Stomach smooth muscle (tissue), 2 donors: ENCODE data around the gene STIMATE.

Experiments used
- H3K27ac ChIP-seq: one replicate; pipeline ENCODE4 v1.7.0; 2013; ENCODE audit warnings: mild to moderate bottlenecking, low read length, inconsistent platforms
- H3K27me3 ChIP-seq, 2 donors: one replicate each; pipeline ENCODE4 v1.7.0; 2013; ENCODE audit warnings: low read length in 2 of 2; ENCODE audit not compliant: insufficient read depth in 2 of 2, control insufficient read depth in 1 of 2
- H3K36me3 ChIP-seq, 2 donors: one replicate each; pipeline ENCODE4 v1.7.0; 2013; ENCODE audit warnings: low read length in 2 of 2; ENCODE audit not compliant: control insufficient read depth in 2 of 2, insufficient read depth in 2 of 2
- H3K4me1 ChIP-seq: one replicate; pipeline ENCODE4 v1.7.0; 2013; ENCODE audit warnings: low read length; ENCODE audit not compliant: control insufficient read depth, insufficient read depth
- H3K4me3 ChIP-seq, 2 donors: one replicate each; pipeline ENCODE4 v1.7.0; 2013; ENCODE audit warnings: low read length in 2 of 2
- H3K9ac ChIP-seq, 2 donors: one replicate each; pipeline ENCODE4 v1.7.0; 2013; ENCODE audit warnings: low read length in 2 of 2, mild to moderate bottlenecking in 1 of 2
- H3K9me3 ChIP-seq, 2 donors: one replicate each; pipeline ENCODE4 v1.7.0; 2013; ENCODE audit warnings: low read length in 2 of 2; ENCODE audit not compliant: control insufficient read depth in 2 of 2
- donor health status: healthy.
- donor health status: Pancreatic carcinoma.

STIMATE gene

GRCh38 chr3:52917044-52917443, 19.7 kb upstream of the STIMATE start:
- H3K9me3 ChIP-seq: no peaks in the 10 kb centered on the region
- H3K4me1 ChIP-seq: no peaks in the 10 kb centered on the region
- no peak overlapping the region for H3K27ac ChIP-seq
- H3K36me3 ChIP-seq: peaks cover 31 to 33% of the 10 kb centered on the region in 2 donors
- H3K4me3 ChIP-seq: no peak overlapping the region
- H3K27me3 ChIP-seq: no peaks in the 10 kb centered on the region
- no peak overlapping the region for H3K9ac ChIP-seq

DNA sequence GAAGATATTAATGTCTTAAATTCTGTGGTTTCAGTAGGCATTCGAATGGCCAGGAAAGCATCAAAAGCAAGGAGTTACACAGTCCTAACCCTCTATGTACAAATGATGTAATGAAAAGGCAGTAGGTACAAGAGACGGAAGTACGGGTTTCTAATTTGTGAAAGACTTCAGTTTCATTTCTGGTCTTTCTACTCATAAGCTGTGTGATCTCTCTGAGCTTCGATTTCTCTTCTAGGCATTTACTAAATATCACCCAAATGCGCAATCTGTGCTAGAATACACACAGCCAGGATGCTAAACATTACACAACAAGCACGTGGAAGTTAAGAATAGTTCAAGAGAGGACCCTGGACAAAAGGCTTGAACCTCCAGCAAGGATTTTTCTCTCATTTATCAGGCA, 17.9 kb upstream of the STIMATE start:
- Histone ChIP-seq H3K27ac (no peak overlapping the region), H3K4me3 (no peak overlapping the region), H3K36me3 (peaks cover 22 to 29% of the 10 kb centered on the region in 2 donors), H3K4me1 (no peaks in the 10 kb centered on the region), H3K9me3 (no peaks in the 10 kb centered on the region), H3K27me3 (no peaks in the 10 kb centered on the region), H3K9ac (no peak overlapping the region)

DNA sequence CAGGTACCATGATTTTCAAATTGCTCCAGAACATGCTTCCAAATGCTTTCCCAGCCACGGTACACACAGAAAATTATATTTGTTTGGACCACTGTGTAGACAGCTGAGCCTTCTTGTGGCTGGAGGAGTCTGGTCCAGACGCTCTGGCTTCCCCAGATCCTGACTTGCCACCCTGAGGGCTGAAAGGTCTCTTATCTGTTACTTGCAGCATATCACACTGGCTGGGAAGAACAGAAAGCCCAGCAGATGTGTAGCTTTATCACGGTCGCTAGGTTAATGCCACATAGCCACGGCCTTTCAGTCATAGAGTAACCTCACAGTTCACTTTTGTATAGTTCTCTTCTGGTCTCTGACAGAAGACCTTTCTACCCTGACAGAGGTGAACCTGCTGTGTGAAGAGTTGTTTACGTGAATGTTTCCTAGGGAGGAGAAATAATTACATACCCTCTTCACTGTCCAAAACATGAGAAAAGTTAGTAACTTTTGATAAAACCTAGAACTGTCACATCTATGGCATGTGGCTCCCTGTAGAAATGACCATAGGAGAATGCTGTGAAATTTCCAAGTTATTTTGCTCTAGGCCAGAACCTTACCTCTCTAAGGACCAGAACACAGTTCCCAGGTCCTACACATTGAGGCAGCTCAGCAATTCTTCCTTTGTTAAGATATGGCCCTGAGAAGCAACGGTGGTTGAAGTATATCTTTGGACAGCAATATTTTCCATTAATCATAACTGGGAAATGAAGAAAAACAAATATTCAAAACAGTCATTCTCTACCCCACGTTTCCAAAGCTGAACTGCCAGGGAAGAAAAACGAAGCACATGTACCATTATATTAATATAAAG, 15.8 kb upstream of the STIMATE start:
- Histone ChIP-seq H3K9ac (no peak overlapping the region), H3K4me3 (no peak overlapping the region), H3K27me3 (no peaks in the 10 kb centered on the region), H3K27ac (no peak overlapping the region), H3K4me1 (no peaks in the 10 kb centered on the region), H3K36me3 (peaks cover 16 to 23% of the 10 kb centered on the region in 2 donors), H3K9me3 (no peaks in the 10 kb centered on the region)

DNA sequence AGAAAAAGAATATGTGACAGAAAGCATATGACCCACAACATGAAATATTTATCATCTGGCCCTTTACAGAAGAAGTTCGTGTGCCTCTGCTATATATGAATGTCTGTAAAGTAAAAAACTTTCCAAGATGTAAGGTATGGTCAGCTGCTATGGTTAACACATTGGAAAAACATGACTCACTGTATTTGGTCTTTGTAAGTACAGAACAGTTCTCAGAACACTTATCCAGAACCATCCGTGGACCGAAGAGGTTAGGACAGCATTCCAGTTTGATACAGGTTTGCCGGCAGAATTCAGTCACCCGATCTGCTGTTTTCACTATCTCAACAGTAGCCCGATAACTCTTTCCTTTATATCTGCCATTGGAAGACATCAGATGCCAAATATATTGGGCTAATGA, 13.5 kb upstream of the STIMATE start:
- H3K36me3 ChIP-seq: peaks cover 12 to 23% of the 10 kb centered on the region in 2 donors

DNA sequence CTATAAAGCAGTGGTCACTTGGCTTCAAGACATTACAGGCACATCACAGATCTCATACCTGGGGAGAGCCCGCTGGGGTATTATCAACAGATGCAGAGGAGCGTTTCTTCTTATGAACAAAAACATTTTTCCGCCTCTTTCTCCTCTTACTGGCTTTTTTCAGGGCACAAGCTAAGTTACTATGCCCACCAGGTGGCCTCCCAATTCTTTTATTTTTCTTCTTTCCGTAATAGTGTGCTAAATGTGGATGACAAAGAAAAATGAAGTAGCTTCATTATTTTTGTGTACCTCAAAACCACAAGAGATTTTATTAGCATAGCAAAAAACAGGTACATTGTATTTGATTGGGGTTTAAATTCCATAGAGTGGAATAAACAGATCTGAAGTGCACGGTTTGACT, 10.1 kb upstream of the STIMATE start:
- Histone ChIP-seq H3K4me3 (no peak overlapping the region), H3K4me1 (no peaks in the 10 kb centered on the region), H3K9me3 (no peaks in the 10 kb centered on the region), H3K9ac (no peak overlapping the region), H3K27ac (no peak overlapping the region), H3K36me3 (peaks cover 21 to 29% of the 10 kb centered on the region in 2 donors), H3K27me3 (no peaks in the 10 kb centered on the region)

More for the DNA sequence above, 13.5 kb upstream of the STIMATE start:
- Histone ChIP-seq H3K9me3 (no peaks in the 10 kb centered on the region), H3K4me3 (no peak overlapping the region), H3K27ac (no peak overlapping the region), H3K9ac (no peak overlapping the region), H3K4me1 (no peaks in the 10 kb centered on the region), H3K27me3 (no peaks in the 10 kb centered on the region)

DNA sequence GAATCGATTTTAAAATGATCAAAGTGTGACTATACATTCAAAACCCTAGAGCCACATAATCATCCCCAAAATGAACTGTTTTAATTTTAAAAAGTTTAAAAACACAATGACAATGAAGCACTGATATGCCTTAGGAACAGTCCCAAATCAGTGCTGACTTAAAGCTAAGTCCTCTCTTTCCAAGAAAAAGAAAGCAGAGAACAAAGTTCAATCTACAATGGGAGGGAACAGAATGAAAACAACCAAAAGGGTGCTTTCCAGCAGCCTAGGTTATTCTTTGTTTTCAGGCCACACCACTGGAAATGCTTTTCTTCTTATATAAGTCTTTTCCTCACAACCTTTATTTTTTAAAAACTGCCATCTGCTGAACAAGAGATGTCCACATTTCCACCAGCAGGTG, 7.2 kb upstream of the STIMATE start:
- H3K36me3 ChIP-seq: peaks cover 9 to 21% of the 10 kb centered on the region in 2 donors
- H3K9me3 ChIP-seq: no peaks in the 10 kb centered on the region

DNA sequence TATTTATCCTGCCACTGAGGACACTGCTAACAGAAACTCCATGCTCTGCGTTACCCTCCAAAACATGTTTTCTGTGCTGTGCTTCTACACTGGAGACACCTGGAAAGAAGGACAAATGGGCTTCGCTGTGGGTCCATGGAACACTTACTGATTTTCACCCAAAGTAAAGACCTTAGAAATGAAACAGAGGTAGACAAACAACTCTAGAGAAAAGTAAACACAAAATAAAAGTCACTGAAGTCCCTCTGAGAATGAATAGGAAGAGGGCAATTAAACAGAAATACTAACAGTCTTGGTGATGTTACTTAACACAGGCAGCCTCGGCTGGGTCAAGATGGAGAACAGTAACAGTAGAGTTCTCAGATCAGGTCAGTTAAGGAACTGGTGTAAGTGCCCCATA, 6.7 kb upstream of the STIMATE start:
- Histone ChIP-seq H3K36me3 (peaks cover 9 to 19% of the 10 kb centered on the region in 2 donors), H3K4me1 (no peaks in the 10 kb centered on the region), H3K4me3 (no peak overlapping the region), H3K27me3 (no peaks in the 10 kb centered on the region), H3K27ac (no peak overlapping the region), H3K9ac (no peak overlapping the region), H3K9me3 (no peaks in the 10 kb centered on the region)

More for the DNA sequence above, 7.2 kb upstream of the STIMATE start:
- no peak overlapping the region for H3K9ac ChIP-seq
- H3K27me3 ChIP-seq: no peaks in the 10 kb centered on the region
- no peak overlapping the region for H3K4me3 ChIP-seq
- H3K27ac ChIP-seq: no peak overlapping the region
- no peaks in the 10 kb centered on the region for H3K4me1 ChIP-seq

GRCh38 chr3:52896613-52897012, 735 bp downstream of the STIMATE start:
- Histone ChIP-seq H3K9ac (peak overlapping the region; percentile 82 to 93), H3K4me1 (peaks cover 35% of the 10 kb centered on the region), H3K27me3 (no peaks in the 10 kb centered on the region), H3K9me3 (no peaks in the 10 kb centered on the region), H3K36me3 (no peaks in the 10 kb centered on the region), H3K27ac (peak overlapping the region; percentile 60), H3K4me3 (peak overlapping the region; percentile 86 to 94)

DNA sequence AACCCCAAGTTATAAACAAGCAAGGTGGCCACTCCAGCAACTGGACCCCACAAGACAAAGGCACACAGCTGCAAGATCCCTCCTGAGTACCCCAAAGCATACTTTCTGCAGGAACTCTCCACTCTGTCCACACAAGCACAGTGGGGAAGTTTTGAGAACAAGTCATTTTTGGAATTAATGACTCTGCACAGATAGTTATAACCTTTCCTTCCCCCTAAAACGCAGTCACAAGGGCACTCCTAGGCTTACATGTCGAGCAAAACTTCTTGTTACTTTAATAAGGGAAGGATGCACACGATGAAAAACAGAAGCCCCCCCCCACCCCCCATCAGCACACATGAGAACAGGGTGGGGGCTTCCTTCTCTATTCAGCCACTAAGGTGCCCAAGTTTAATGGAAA, 1.2 kb downstream of the STIMATE start:
- peak overlapping the region; percentile 82 to 93 for H3K9ac ChIP-seq
- no peaks in the 10 kb centered on the region for H3K27me3 ChIP-seq
- H3K9me3 ChIP-seq: no peaks in the 10 kb centered on the region
- H3K4me1 ChIP-seq: peaks cover 38% of the 10 kb centered on the region
- peak overlapping the region; percentile 86 to 94 for H3K4me3 ChIP-seq
- no peaks in the 10 kb centered on the region for H3K36me3 ChIP-seq
- H3K27ac ChIP-seq: no peak overlapping the region

DNA sequence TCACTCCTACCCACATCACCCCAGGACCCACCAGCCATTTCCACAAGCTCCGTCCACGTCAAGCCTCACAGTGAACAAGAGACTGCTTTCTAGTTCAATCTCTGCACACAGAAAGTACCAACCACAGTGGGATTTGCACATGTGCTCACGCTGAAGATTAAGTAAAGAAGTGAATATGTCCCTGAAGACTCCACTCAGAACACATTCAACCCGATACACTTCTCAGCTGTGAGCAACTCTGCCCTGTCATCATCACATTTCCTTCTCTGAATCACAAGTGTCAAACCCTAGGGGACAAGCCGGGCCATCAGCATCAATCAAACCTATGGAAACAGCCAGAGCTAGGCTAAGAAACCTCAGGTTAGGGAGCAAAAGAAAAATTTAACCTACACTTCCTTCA, 1.9 kb downstream of the STIMATE start:
- Histone ChIP-seq H3K4me1 (peaks cover 39% of the 10 kb centered on the region), H3K27me3 (no peaks in the 10 kb centered on the region), H3K9ac (peak overlapping the region in 1 of 2 donors; percentile 26), H3K36me3 (no peaks in the 10 kb centered on the region), H3K9me3 (no peaks in the 10 kb centered on the region), H3K27ac (no peak overlapping the region), H3K4me3 (peak overlapping the region in 1 of 2 donors; percentile 15)

GRCh38 chr3:52894756-52895155, 2.6 kb downstream of the STIMATE start:
- H3K9me3 ChIP-seq: no peaks in the 10 kb centered on the region
- H3K4me1 ChIP-seq: peaks cover 39% of the 10 kb centered on the region
- no peak overlapping the region for H3K27ac ChIP-seq
- H3K27me3 ChIP-seq: no peaks in the 10 kb centered on the region
- H3K9ac ChIP-seq: no peak overlapping the region
- no peaks in the 10 kb centered on the region for H3K36me3 ChIP-seq
- H3K4me3 ChIP-seq: no peak overlapping the region
